Activated effector memory CD4-positive, alpha-beta T cell treated with Interleukin-2 at 50 U/mL for 16 hours (primary cell): ENCODE measurements around the gene MS4A5.

ENCODE experiments used
- DNase-seq: peaks from one replicate; pipeline ENCODE4 v3.0.0-alpha.2; 2020

The MS4A5 gene

GRCh38 chr11:60485987-60486386, 56.6 kb downstream of the MS4A5 start:
- no peak for DNase-seq

GRCh38 chr11:60492488-60493009, 63.2 kb downstream of the MS4A5 start, which contains the start of gene MS4A12:
TSS of gene MS4A12 (plus strand) at chr11:60492778. CDS start at chr11:60497319, 4,541 bp downstream.
- no peak for DNase-seq

DNA sequence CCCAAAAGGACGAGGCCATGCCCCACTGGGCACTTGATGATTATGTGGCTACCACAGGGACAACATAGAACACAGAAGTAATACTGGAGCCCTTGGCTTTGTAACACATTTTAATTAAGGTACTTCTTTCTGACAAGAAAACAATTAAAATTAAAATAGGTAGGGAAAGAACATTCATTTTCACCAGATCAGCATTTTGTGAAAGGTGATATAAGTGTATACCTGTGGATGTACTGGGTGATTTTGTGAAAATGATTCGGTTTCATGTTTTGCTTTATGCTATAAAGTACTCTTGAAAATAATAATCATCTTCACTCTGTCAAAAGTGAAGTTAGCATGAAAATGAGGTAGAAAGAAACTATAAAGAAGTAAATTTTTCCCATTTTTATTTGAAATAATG, 64.1 kb downstream of the MS4A5 start:
- no peak for DNase-seq
